SKM-1 (cell line): ENCODE measurements around the gene ADK.
"Not testable (repeated sequence)": the region's sequence is repeated elsewhere in the genome, so short reads cannot be mapped to it uniquely, and the experiment has no call there.

Source experiments
- DNase-seq: peaks from one replicate; lab custom pipeline; 2025; ENCODE audit not compliant: unreplicated experiment; lab: John Stamatoyannopoulos, UW

ADK gene

GRCh38 chr10:74150990-74151878 is at the start of gene ADK:
ADK (plus strand) TSS chr10:74151221; CDS start chr10:74151279, 58 bp downstream.
- DNase-seq: peak; percentile 98

DNA sequence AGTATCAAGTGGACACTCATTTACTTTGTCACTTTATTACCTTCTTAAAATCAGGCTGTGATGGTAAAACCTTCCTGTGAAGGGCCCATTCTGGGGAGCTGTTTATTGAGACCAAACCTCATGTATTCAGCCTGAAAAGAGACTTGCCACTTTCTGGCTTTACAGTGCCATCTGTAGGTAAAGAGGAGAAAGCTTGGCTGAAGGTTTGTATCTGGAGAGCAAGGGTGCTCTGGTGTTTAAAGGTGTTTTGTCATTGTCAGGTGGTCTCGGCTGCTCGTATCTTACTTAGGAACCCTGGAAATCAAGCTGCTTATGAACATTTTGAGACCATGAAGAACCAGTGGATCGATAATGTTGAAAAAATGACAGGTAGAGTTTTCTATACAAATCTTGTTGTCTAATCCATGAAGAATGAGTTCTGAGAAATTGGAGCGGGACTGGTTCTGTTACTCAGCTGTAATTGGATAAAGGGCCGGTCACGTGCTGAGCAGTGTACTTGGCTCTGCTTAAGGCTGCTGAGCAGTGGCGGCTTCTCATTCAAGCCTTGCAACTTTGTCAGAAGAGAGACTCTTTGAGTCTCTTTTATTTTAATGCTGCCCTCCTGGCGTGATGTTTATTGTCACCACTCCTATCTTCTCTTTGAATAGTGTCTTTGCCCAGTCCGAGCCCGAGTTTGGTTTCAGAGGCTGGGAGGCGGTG is 47.3 kb upstream of the ADK start:
- DNase-seq: no peak

DNA sequence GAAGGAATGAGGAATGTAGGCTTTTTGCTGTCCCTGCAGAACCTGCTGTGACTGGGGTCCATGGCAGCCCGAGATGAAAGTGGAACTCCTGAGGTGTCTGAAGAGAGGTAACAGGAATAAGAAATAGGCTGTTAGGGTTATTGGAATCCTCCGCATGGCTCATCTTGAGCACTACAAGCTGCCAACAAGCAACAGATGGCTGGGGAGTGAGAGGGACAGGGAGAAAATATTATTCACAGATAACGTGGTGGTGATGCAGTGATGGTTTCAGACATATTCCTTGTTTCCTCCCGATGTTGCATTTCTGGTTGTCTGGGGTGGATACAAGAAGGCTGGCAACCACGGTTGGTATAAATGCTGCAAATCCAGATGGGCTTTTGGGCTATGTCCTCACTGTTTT is 46.5 kb upstream of the ADK start:
- no peak for DNase-seq

DNA sequence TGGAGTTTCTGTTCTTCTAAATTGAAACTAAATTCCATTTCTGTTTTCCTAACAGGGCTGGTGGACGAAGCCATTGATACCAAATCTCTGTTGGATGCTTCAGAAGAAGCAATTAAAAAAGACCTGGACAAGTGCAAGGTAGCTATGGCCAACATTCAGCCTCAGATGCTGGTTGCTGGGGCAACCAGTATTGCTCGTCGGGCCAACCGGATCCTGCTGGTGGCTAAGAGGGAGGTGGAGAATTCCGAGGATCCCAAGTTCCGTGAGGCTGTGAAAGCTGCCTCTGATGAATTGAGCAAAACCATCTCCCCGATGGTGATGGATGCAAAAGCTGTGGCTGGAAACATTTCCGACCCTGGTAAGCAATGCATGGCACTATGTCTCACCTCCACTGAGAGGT is 46.0 kb upstream of the ADK start:
- no peak for DNase-seq

GRCh38 chr10:74107391-74107790 is 43.6 kb upstream of the ADK start:
- DNase-seq: no peak

DNA sequence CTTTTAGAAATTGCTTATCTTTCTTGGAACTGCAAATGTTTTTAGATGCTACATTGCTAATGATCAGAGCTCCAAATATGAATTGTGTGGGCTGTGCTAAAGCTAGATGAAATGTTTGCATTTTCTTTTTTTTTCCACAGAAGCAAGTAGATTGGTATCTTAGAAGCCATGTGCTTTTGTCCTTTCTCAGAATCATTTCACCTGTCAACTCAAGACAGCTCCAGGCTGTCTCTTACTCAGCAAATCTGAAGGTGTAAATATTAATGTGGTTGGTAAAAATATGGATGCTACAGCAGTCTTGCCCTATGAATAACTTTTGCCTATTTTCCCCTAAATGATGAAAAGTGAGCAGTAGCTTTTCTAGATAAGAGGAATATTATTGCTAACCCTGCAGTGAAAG is 41.6 kb upstream of the ADK start:
- no peak for DNase-seq

GRCh38 chr10:74110120-74110519 is 40.9 kb upstream of the ADK start:
- no peak for DNase-seq

GRCh38 chr10:74111799-74112198 is 39.2 kb upstream of the ADK start:
- DNase-seq: no peak

GRCh38 chr10:74113546-74113945 is 37.5 kb upstream of the ADK start:
- DNase-seq: no peak

DNA sequence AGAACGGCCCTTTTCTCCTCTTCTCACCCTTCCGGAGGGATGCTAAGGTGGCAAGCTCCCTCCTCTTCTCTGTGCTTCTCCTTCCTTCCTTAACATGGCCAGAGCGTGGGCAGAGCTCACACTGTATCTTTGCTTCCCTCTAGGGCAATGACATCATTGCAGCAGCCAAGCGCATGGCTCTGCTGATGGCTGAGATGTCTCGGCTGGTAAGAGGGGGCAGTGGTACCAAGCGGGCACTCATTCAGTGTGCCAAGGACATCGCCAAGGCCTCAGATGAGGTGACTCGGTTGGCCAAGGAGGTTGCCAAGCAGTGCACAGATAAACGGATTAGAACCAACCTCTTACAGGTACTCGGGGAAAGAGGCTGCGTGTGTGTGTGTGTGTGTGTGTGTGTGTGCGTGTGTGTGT is 37.0 kb upstream of the ADK start:
- no peak for DNase-seq

DNA sequence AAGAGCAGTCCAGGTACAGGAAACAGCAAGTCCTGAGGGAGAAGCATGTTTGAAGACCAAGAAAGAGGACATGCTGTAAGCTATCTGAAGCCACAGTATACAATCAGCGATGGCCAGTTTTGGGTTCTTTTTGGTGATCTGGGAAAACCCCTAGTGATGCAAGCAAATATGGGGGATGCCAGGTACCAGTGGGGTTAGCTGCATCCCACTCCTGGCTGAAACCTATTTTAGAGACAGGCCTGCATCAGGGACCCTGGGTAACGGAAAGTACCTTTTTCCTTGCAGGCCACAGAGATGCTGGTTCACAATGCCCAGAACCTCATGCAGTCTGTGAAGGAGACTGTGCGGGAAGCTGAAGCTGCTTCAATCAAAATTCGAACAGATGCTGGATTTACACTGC is 33.3 kb upstream of the ADK start:
- DNase-seq: no peak

- no peak for DNase-seq
Observed at GRCh38 chr10:74118804-74119203, 32.2 kb upstream of the ADK start.

DNA sequence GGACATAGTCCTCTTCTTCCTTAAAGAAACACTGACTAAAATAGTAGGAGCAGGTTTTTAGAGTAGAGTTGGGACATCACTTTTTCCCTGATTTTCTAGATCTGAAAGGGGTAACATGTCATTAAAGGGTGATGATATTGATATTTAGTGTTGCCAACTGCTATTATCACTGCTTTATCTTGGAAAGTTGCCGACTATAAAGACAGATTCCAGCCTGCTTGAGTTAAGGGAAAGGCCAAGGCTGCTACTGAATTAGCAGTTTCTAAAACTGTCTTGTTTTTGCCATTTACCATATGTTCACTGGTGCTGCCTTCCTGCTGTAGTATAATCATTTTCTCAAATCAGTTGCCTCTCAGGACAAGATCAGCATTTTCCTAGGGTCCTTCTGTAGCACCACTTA is 30.1 kb upstream of the ADK start:
- DNase-seq: no peak

DNA sequence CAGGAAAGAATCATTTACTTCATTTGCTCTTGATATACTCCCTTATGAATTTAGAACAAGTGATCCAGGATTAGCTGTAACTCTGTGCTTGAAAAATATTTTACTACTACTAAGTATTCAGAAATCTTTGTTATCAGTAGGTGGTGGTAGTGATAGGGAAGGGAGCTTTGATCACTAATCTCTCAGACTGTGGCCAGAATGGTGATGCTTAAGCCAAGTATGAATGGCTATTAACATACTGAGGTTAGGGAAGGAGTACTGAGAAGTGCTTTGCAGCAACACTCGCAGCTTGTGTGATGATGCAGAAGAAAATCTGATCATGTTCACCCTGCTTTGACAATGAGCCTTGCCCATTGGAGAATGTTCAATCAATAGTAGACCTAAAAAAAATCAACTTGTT is 29.7 kb upstream of the ADK start:
- DNase-seq: no peak

- no peak for DNase-seq
Observed at GRCh38 chr10:74122060-74122459, 29.0 kb upstream of the ADK start.

DNA sequence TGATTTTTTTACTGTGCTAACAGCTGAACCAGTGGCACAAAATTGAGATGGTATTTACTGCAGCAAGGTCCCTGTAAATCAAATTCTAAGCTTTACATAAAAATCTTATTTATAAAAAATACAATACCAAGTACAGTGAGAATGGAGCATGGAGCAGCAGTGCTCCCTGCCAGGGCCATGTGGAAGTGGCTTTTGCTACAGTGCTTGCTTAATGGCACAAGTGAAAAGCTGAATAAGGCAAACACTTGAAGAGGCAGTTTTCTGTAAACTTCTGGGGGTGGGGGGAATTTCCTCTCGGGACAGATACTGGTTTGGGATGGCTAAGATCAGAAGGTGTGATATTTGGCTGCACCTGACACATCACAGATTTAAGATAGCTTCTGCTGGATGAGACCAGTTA is 27.9 kb upstream of the ADK start:
- DNase-seq: no peak

GRCh38 chr10:74133923-74134820 is 16.8 kb upstream of the ADK start:
- DNase-seq: no peak

- no peak for DNase-seq
Observed at GRCh38 chr10:74135452-74135851, 15.6 kb upstream of the ADK start.

GRCh38 chr10:74137992-74138391 is 13.0 kb upstream of the ADK start:
- no peak for DNase-seq

GRCh38 chr10:74138596-74138995 is 12.4 kb upstream of the ADK start:
- not testable (repeated sequence) for DNase-seq

- DNase-seq: no peak
Observed at GRCh38 chr10:74139981-74140380, 11.0 kb upstream of the ADK start.
